GM21529 (cell line): ENCODE data around the gene MORN5.

ENCODE experiments used
- ATAC-seq: cut with Tn5 transposase; IDR thresholded peaks from one replicate; pipeline ENCODE4 v1.9.1; 2021; ENCODE audit not compliant: unreplicated experiment

MORN5 gene

GRCh38 chr9:122143296-122143695, 16.4 kb upstream of the MORN5 start:
- ATAC-seq: no peak

- ATAC-seq: no peak
Measured at GRCh38 chr9:122143876-122144405, 15.8 kb upstream of the MORN5 start.

GRCh38 chr9:122144836-122145591, 14.7 kb upstream of the MORN5 start:
- no peak for ATAC-seq

GRCh38 chr9:122145592-122145863, 14.2 kb upstream of the MORN5 start:
- no peak for ATAC-seq

- ATAC-seq: no peak
Measured at GRCh38 chr9:122151267-122151828, 8.4 kb upstream of the MORN5 start.

GRCh38 chr9:122155796-122156195, 3.9 kb upstream of the MORN5 start:
- no peak for ATAC-seq

GRCh38 chr9:122158202-122158601, 1.5 kb upstream of the MORN5 start:
- ATAC-seq: no peak

- no peak for ATAC-seq
Measured at GRCh38 chr9:122159925-122160246, 178 bp downstream of the MORN5 start.

- ATAC-seq: no peak
Measured at GRCh38 chr9:122162415-122162814, 2.7 kb downstream of the MORN5 start.

GRCh38 chr9:122164286-122164685, 4.6 kb downstream of the MORN5 start:
- no peak for ATAC-seq

- no peak for ATAC-seq
Measured at GRCh38 chr9:122168356-122168755, 8.6 kb downstream of the MORN5 start.

GRCh38 chr9:122172131-122172530, 12.4 kb downstream of the MORN5 start:
- no peak for ATAC-seq

- no peak for ATAC-seq
Measured at GRCh38 chr9:122173670-122174069, 14.0 kb downstream of the MORN5 start.

- no peak for ATAC-seq
Measured at GRCh38 chr9:122176916-122177315, 17.2 kb downstream of the MORN5 start.

- ATAC-seq: no peak
Measured at GRCh38 chr9:122179054-122179689, 19.5 kb downstream of the MORN5 start.

- no peak for ATAC-seq
Measured at GRCh38 chr9:122179690-122180074, 20.0 kb downstream of the MORN5 start.

- no peak for ATAC-seq
Measured at GRCh38 chr9:122180633-122181032, 20.9 kb downstream of the MORN5 start.

GRCh38 chr9:122183501-122183900, 23.8 kb downstream of the MORN5 start:
- no peak for ATAC-seq

- ATAC-seq: no peak
Measured at GRCh38 chr9:122184551-122184950, 24.8 kb downstream of the MORN5 start.

GRCh38 chr9:122186301-122186700, 26.6 kb downstream of the MORN5 start:
- ATAC-seq: no peak

GRCh38 chr9:122186777-122187470, 27.2 kb downstream of the MORN5 start:
- ATAC-seq: no peak

GRCh38 chr9:122188369-122188768, 28.7 kb downstream of the MORN5 start:
- no peak for ATAC-seq
